ENCODE measurements around the gene ROR2. TPM values are rescaled to one million over a fixed set of nuclear protein-coding genes. Genes with fewer than 3 reads are reported as not detected.
"Not testable (repeated sequence)": the region's sequence is repeated elsewhere in the genome, so short reads cannot be mapped to it uniquely, and the experiment has no call there.

The ROR2 gene
- total RNA-seq, 1 experiment from 2014 or later = 5.9 TPM

- ATAC-seq = no peak
These were observed 408.3 kb downstream of the ROR2 start for GRCh38 chr9:91541734-91542133.

DNA sequence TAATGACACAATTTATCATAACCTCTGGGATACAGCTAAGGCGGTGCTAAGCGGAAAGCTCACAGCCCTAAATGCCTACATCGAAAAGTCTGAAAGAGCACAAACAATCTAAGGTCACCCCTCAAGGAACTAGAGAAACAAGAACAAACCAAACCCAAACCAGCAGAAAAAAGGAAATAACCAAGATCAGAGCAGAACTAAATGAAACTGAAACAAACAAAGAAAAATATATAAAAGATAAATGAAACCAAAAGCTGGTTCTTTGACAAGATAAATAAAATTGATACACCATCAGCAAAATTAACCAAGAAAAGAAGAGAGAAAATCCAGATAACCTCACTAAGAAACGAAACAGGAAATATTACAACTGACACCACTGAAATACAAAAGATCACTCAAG lies 409.5 kb downstream of the ROR2 start:
- H3K4me3 ChIP-seq (ENCODE audit: low read depth in 2 of 2, low read length in 2 of 2); BruUV-seq (replicated peaks); H3K27me3 ChIP-seq (ENCODE audit: control insufficient read depth, insufficient read depth, low read length); ATAC-seq; in situ Hi-C loops (cut with HindIII; ENCODE audit: low pct_unique_long_range_greater_than_20kb, low sequenced_read_pairs); H3K27ac ChIP-seq (ENCODE audit: low read length); DNase-seq (ENCODE audit: low read depth, low spot score); H3K9me3 ChIP-seq (ENCODE audit: control insufficient read depth, insufficient read depth, low read depth, low read length); POLR2A ChIA-PET; H3K36me3 ChIP-seq (ENCODE audit: control insufficient read depth, insufficient read depth, low read length); CTCF ChIA-PET; intact Hi-C loops (cut with micrococcal nuclease; ENCODE audit: unreplicated experiment); H3K4me1 ChIP-seq (ENCODE audit: control insufficient read depth, insufficient read depth, low read length): not testable (repeated sequence)

More at GRCh38 chr9:91541734-91542133, 408.3 kb downstream of the ROR2 start:
- H3K27ac ChIP-seq (ENCODE audit: low read length) = no peak overlapping the region
- BruUV-seq (replicated peaks) = no TSS peak
- no peak overlapping the region for H3K4me3 ChIP-seq (ENCODE audit: low read depth in 2 of 2, low read length in 2 of 2)
- intact Hi-C loops (cut with micrococcal nuclease; ENCODE audit: unreplicated experiment) = no loop called here
- TF ChIP-seq POLR2AphosphoS5 (IDR thresholded peaks at IDR 0.05; ENCODE audit: low read depth, low read length) = no peak
- TF ChIP-seq REST (IDR thresholded peaks at IDR 0.05; ENCODE audit: insufficient read depth in 1 of 2, low read depth in 2 of 2, low read length in 1 of 2) = no peak
- TF ChIP-seq, protein P1, sequence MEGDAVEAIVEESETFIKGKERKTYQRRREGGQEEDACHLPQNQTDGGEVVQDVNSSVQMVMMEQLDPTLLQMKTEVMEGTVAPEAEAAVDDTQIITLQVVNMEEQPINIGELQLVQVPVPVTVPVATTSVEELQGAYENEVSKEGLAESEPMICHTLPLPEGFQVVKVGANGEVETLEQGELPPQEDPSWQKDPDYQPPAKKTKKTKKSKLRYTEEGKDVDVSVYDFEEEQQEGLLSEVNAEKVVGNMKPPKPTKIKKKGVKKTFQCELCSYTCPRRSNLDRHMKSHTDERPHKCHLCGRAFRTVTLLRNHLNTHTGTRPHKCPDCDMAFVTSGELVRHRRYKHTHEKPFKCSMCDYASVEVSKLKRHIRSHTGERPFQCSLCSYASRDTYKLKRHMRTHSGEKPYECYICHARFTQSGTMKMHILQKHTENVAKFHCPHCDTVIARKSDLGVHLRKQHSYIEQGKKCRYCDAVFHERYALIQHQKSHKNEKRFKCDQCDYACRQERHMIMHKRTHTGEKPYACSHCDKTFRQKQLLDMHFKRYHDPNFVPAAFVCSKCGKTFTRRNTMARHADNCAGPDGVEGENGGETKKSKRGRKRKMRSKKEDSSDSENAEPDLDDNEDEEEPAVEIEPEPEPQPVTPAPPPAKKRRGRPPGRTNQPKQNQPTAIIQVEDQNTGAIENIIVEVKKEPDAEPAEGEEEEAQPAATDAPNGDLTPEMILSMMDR (IDR thresholded peaks at IDR 0.05) = no peak
- no peak for TF ChIP-seq TCF7L2 (IDR thresholded peaks at IDR 0.05; ENCODE audit: low read depth, low read length)
- TF ChIP-seq SIN3A (IDR thresholded peaks at IDR 0.05; ENCODE audit: borderline replicate concordance, insufficient read depth, low read depth, low read length) = no peak
- no peaks in the 10 kb centered on the region for H3K9me3 ChIP-seq (ENCODE audit: control insufficient read depth, insufficient read depth, low read depth, low read length)
- in situ Hi-C loops (cut with HindIII; ENCODE audit: low pct_unique_long_range_greater_than_20kb, low sequenced_read_pairs) = no loop called here
- no peak for DNase-seq (ENCODE audit: low read depth, low spot score)
- H3K27me3 ChIP-seq (ENCODE audit: control insufficient read depth, insufficient read depth, low read length) = no peaks in the 10 kb centered on the region
- CTCF ChIA-PET = no interaction called here
- POLR2A ChIA-PET = no interaction called here
- no peaks in the 10 kb centered on the region for H3K4me1 ChIP-seq (ENCODE audit: control insufficient read depth, insufficient read depth, low read length)
- no peaks in the 10 kb centered on the region for H3K36me3 ChIP-seq (ENCODE audit: control insufficient read depth, insufficient read depth, low read length)

DNA sequence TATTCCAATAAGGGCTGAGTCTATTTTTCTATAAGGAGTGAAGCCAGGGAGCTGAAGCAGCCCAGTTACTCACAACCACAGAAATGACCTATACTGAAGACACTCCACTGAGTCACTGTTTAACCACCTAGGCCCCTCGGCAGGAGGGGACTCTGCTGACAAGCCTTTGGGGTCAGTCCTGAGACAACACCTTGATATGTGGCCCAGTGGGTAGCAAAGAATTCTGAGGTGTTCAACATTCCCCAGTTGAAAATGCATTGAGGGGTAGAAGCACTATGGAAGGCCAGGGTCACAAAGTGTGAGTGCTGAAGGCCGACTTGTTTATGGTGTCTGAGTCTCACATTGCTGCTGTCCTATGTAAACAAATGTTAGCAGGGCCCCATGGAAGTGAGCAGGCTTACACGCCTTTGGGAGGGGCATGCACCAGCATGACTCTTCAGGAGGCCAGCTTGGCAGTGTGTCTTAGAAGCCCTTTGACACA lies 413.8 kb downstream of the ROR2 start:
- intact Hi-C loops (cut with micrococcal nuclease; ENCODE audit: unreplicated experiment) (no loop called here), in situ Hi-C loops (cut with HindIII; ENCODE audit: low pct_unique_long_range_greater_than_20kb, low sequenced_read_pairs) (no loop called here)
- Histone ChIP-seq H3K27me3 (ENCODE audit: control insufficient read depth, insufficient read depth, low read length) (no peaks in the 10 kb centered on the region), H3K9me3 (ENCODE audit: control insufficient read depth, insufficient read depth, low read depth, low read length) (no peaks in the 10 kb centered on the region), H3K4me3 (ENCODE audit: low read depth in 2 of 2, low read length in 2 of 2) (no peak overlapping the region), H3K27ac (ENCODE audit: low read length) (no peak overlapping the region), H3K36me3 (ENCODE audit: control insufficient read depth, insufficient read depth, low read length) (no peaks in the 10 kb centered on the region), H3K4me1 (ENCODE audit: control insufficient read depth, insufficient read depth, low read length) (no peaks in the 10 kb centered on the region)
- DNase-seq (ENCODE audit: low read depth, low spot score) = peak; percentile 83
- TF ChIP-seq TCF7L2 (IDR thresholded peaks at IDR 0.05; ENCODE audit: low read depth, low read length) (no peak), REST (IDR thresholded peaks at IDR 0.05; ENCODE audit: insufficient read depth in 1 of 2, low read depth in 2 of 2, low read length in 1 of 2) (0 out of 4 replicates have a peak, but pooled peaks of 1 of the 2 experiments have one; percentile 18)
- peak; percentile 65; the same call in 1 of the 2 replicates for ATAC-seq
- BruUV-seq (replicated peaks) = no TSS peak
- ChIA-PET CTCF (no interaction called here), POLR2A (no interaction called here)

Measured in Panc1 (cell line).